Skeletal muscle tissue (tissue), 4 donors: ENCODE data around the gene OPA3. TPM values are rescaled to one million over a fixed set of nuclear protein-coding genes. Genes with fewer than 3 reads are reported as not detected.

Experiments
- H3K27ac ChIP-seq: one replicate; pipeline ENCODE4 v1.7.0; 2013; ENCODE audit warnings: mild to moderate bottlenecking, low read depth, low read length, inconsistent platforms
- H3K27me3 ChIP-seq, 3 donors: one replicate each; pipeline ENCODE4 v1.7.0; 2013; ENCODE audit warnings: low read length in 3 of 3; ENCODE audit not compliant: control insufficient read depth in 3 of 3, insufficient read depth in 3 of 3
- H3K36me3 ChIP-seq, 3 donors: one replicate each; pipeline ENCODE4 v1.7.0; 2013; ENCODE audit warnings: low read length in 3 of 3; ENCODE audit not compliant: control insufficient read depth in 3 of 3, insufficient read depth in 3 of 3
- H3K4me1 ChIP-seq, 3 donors: one replicate each; pipeline ENCODE4 v1.7.0; 2013; ENCODE audit warnings: low read length in 3 of 3, mild to moderate bottlenecking in 3 of 3; ENCODE audit not compliant: control insufficient read depth in 3 of 3, insufficient read depth in 3 of 3
- H3K4me3 ChIP-seq, 3 donors: one replicate each; pipeline ENCODE4 v1.7.0; 2013; ENCODE audit warnings: low read length in 3 of 3
- H3K9ac ChIP-seq, 3 donors: one replicate each; pipeline ENCODE4 v1.7.0; 2013; ENCODE audit warnings: low read length in 3 of 3, mild to moderate bottlenecking in 3 of 3, moderate library complexity in 2 of 3, low read depth in 1 of 3
- H3K9me3 ChIP-seq, 3 donors: one replicate each; pipeline ENCODE4 v1.7.0; 2013; ENCODE audit warnings: low read length in 3 of 3; ENCODE audit not compliant: control insufficient read depth in 3 of 3
- total RNA-seq: library from RNA; depleted of rRNA; stranded (reverse); fragments of >200 nt; gene quantifications from one replicate; pipeline ENCODE4 v1.2.3, GENCODE V29; 2014
- donor health status: Osteomylitis.

OPA3 gene
- total RNA-seq, 1 donor from 2014 or later = 3.7 TPM

DNA sequence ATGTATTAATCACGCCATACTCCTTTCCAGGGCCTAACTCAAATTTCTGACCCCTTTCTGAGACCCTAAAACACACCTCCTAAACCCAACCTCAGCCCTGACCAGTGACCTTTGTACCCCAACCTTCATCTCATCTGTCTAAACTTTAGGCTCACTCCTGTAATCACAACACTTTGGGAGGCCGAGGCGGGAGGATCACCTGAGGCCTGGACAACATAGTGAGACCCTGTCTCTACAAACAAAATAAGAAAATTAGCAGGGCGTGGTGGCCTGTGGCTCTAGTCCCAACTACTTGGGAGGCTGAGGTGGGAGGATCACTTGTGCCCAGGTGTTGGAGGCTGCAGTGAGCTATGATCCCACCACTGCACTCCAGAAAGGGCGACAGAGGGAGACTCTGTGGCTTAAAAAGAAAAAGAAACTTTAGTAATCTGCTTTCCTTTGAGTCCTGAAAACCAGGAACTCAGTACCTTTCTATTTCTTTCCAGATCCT lies 92.4 kb downstream of the OPA3 start:
- Histone ChIP-seq H3K9ac (peak overlapping the region; percentile 95 to 99 (median 98)), H3K4me1 (peaks cover 15 to 38% (median 26%) of the 10 kb centered on the region in 3 donors), H3K9me3 (no peaks in the 10 kb centered on the region), H3K4me3 (peak overlapping the region; percentile 89 to 91 (median 89)), H3K27ac (peak overlapping the region; percentile 99), H3K27me3 (peaks cover 0 to 16% (median 8%) of the 10 kb centered on the region in 3 donors), H3K36me3 (peaks cover 8 to 12% (median 12%) of the 10 kb centered on the region in 3 donors)

DNA sequence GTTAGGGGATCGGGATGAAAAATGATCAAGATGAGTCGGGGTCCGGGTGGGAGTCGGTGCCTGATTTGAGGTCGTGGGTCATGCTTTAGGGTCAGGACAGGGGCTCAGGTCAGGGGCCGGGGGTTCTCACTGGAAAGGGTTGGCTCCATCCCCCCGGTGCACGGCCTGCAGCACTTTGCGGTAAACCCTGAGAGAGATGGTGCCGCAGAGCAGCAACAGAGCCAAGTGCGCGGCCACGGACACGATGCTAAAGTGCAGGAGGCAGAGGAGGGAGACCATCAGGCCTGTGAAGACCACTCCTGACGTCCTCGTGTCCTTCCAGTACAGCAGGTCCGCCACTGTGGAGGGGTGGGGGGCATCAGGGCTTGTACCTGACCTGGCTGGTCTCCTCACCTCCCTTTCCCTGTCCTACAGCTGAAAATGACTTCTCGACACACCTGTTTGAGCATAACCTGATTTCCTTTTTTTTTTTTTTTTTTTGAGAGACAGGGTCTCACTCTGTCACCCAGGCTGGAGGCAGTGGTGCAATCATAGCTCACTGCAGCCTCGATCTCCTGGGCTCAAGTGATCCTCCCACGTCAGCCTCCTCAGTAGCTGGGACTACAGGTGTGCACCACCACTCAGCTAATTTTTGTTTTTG lies 95.3 kb downstream of the OPA3 start:
- no peak overlapping the region for H3K27ac ChIP-seq
- no peaks in the 10 kb centered on the region for H3K9me3 ChIP-seq
- H3K27me3 ChIP-seq = peaks cover 0 to 5% (median 0%) of the 10 kb centered on the region in 3 donors
- no peak overlapping the region for H3K4me3 ChIP-seq
- H3K4me1 ChIP-seq = peaks cover 11 to 27% (median 19%) of the 10 kb centered on the region in 3 donors
- H3K36me3 ChIP-seq = peaks cover 9 to 17% (median 12%) of the 10 kb centered on the region in 3 donors
- no peak overlapping the region for H3K9ac ChIP-seq

DNA sequence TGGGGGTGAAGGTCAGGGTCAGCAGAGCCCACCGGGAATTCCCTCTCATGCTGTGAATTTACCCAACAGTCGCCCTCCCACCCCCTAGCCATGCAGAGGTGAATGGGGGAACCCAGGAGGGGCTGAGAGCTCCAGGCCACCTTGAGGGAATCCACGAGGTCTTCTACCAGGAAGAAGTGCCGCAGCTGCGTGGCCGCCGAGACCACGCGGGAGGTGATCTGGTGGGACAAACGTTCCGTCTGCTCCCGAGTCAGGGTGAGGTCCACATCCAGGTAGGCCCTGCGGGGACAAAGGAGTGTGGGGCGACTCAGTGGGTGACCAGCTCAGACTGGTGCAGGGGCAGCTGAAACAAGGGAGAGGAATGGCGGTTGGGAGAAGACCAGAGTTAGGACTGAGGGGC lies 95.9 kb downstream of the OPA3 start:
- H3K27ac ChIP-seq = no peak overlapping the region
- H3K9ac ChIP-seq = peak overlapping the region in 1 of 3 donors; percentile 16
- H3K4me1 ChIP-seq = peaks cover 11 to 27% (median 19%) of the 10 kb centered on the region in 3 donors
- H3K36me3 ChIP-seq = peaks cover 9 to 17% (median 12%) of the 10 kb centered on the region in 3 donors
- no peaks in the 10 kb centered on the region for H3K9me3 ChIP-seq
- no peak overlapping the region for H3K4me3 ChIP-seq
- H3K27me3 ChIP-seq = no peaks in the 10 kb centered on the region

DNA sequence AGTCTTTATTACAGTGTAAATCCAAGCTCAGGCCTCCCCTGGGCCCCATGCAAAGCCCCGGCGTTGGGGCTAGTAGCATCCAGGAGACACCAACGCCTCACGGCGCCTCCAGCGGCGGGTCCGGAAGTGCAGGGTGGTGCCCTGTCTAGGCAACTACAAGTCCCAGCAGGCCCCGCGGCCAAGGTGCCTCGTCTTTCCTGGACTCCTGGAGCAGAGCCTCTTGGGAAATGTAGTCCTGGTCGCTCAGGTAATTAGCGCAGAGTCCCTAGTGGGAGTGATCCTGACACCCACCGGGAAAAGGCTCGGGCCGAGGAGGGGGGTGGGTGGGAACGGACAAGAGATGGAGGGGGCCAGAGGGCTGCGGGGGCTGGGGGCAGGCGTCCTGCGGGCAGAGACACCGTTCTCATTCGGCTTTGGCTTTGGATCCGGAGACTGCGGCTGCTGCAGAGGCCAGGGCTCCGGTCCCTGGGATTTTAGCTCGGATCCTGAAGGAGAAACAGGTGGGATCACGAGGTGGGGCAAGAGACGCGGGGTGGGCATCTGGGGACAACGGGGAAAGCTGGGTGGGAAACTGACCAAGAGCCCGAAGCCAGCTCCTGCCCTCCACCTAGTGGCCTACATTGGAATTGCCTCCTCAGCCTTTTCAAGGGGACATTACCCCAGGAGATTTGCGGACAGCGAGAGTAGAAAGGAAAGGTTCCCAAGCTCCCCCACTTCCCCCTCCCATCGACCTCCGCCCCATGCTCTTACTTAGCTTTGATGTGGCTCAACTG lies 99.1 kb downstream of the OPA3 start:
- H3K9me3 ChIP-seq = no peaks in the 10 kb centered on the region
- peak overlapping the region; percentile 70 to 74 (median 73) for H3K4me3 ChIP-seq
- no peaks in the 10 kb centered on the region for H3K27me3 ChIP-seq
- peaks cover 6 to 9% (median 8%) of the 10 kb centered on the region in 3 donors for H3K4me1 ChIP-seq
- H3K36me3 ChIP-seq = peaks cover 8 to 17% (median 12%) of the 10 kb centered on the region in 3 donors
- H3K9ac ChIP-seq = peak overlapping the region; percentile 1 to 57 (median 50)
- peak overlapping the region; percentile 77 for H3K27ac ChIP-seq

DNA sequence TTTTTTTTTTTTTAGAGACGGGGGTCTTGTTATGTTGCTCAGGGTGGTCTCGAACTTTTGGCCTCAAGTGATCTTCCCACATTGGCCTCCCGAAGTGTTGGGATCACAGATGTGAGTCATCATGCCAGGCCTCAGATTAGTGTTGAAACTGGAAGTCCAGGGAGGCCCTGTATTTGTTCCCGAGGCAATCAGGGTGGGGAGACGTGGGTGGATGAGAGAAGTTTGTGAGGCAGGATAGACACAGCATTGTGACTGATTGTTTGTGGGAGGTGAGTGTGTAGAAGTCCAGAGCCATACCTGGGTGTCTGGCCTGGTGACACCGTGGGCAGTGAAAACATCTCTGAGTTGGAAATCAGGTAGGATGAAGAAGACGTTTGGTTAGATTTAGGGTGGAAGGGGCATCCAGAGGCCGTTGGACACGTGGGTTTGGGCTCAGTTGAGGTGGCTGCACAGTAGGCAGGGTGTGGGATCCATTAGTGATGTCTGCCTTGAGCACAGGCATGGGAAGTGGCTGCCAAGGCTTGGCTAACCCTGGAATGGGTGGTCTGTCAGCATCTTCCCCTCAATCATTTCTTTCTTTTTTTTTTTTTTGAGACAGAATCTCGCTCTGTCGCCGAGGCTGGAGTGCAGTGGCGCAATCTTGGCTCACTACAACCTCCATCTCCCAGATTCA lies 100.2 kb downstream of the OPA3 start:
- Histone ChIP-seq H3K27me3 (no peaks in the 10 kb centered on the region), H3K4me1 (peaks cover 6 to 9% (median 7%) of the 10 kb centered on the region in 3 donors), H3K9ac (no peak overlapping the region), H3K36me3 (peaks cover 8 to 17% (median 10%) of the 10 kb centered on the region in 3 donors), H3K27ac (no peak overlapping the region), H3K9me3 (no peaks in the 10 kb centered on the region), H3K4me3 (no peak overlapping the region)

DNA sequence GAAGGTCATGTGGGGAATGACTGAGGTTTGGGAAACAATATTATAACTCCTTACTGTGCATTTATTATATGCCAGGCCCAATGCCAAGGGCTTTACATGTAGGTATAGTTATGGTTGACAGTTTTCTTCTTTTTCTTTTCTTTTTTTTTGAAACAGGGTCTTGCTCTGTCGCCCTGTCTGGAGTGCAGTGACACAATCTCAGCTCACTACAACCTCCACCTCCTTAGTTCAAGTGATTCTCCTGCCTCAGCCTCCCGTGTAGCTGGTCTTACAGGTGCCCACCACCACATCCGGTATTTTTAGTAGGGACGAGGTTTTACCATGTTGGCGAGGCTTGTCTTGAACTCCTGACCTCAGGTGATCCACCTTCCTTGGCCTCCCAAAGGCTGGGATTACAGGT lies 101.6 kb downstream of the OPA3 start:
- H3K9ac ChIP-seq = no peak overlapping the region
- peaks cover 5 to 15% (median 10%) of the 10 kb centered on the region in 3 donors for H3K4me1 ChIP-seq
- H3K27me3 ChIP-seq = no peaks in the 10 kb centered on the region
- peaks cover 1 to 6% (median 2%) of the 10 kb centered on the region in 3 donors for H3K36me3 ChIP-seq
- no peaks in the 10 kb centered on the region for H3K9me3 ChIP-seq
- H3K27ac ChIP-seq = no peak overlapping the region
- H3K4me3 ChIP-seq = no peak overlapping the region

DNA sequence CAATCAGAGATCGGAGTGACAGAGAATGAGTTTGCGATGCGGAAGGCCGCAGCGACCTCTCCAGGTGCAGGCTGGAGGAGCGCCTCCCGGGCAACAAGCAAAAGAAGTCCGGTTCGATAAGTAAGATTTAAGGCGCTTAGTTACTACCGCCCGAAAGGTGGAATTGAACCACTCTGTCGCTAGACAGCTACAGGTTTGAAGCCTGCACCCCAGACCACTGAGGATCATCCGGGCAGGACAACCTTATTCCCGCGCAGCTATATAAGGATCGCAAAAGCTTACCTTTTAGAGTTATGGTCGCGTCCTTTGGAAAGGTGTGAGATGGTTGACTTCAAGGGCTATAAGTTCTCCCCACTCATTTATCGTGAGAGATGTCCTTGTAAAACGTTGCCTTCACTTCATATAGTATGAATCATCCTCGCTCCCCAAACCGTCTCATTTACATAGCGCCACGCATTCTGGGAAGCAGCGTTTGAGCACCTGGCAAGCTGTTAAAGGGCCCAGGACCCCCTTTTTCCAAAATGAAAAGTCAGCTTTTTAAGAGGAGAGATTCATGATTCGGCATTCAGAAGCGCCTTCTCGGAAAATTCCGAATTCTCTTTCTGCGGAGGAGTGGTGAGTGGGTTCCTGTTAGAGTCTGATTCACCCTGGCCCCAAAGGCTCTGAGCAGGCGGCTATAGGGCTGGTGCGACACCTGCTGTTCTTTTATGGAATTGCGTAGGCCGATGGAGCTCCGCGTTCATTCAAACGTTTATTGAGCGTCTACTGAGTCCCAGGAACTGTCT lies 106.0 kb downstream of the OPA3 start:
- Histone ChIP-seq H3K27me3 (no peaks in the 10 kb centered on the region), H3K4me1 (peaks cover 9 to 15% (median 14%) of the 10 kb centered on the region in 3 donors), H3K36me3 (no peaks in the 10 kb centered on the region), H3K9ac (peak overlapping the region; percentile 81 to 96 (median 89)), H3K9me3 (no peaks in the 10 kb centered on the region), H3K27ac (peak overlapping the region; percentile 98), H3K4me3 (peak overlapping the region; percentile 69 to 81 (median 76))

DNA sequence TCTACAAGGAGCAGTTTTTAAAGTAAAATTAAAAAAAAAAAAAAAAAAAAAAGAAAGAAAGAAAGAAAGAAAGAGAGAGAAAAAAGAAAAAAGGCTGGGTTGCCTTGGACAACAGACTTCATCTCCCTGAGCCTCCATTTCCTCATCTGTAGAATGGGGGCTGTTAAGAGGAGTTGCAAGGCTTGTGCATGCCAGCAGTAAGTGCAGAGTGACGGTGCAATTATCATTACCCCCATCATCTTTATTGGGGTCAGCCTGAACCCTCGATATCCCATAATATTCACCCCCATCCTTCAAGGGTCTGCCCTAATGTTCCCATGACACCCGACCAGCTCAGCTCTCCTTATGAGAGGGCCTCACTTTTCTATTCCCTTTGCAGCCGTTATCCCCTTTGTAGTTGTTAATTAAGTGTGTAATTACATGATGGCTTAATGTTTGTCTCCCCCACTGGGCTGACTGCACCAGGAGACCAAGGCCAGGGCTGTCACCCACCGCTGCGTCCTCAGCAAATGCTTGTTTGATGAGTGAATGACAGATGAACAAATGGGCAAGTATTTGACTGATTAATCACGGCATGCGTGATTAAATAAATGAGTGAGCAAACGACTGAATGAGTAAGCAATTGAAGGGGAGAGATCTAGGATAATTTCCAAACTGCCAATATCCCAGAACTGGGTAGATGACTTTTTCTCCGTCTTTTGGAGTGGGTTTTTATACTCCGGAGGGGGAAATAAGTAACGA lies 106.7 kb downstream of the OPA3 start:
- peak overlapping the region; percentile 69 to 81 (median 76) for H3K4me3 ChIP-seq
- H3K4me1 ChIP-seq = peaks cover 9 to 15% (median 14%) of the 10 kb centered on the region in 3 donors
- H3K27me3 ChIP-seq = peaks cover 0 to 2% (median 0%) of the 10 kb centered on the region in 3 donors
- no peaks in the 10 kb centered on the region for H3K9me3 ChIP-seq
- H3K36me3 ChIP-seq = no peaks in the 10 kb centered on the region
- peak overlapping the region; percentile 81 to 96 (median 89) for H3K9ac ChIP-seq
- H3K27ac ChIP-seq = peak overlapping the region; percentile 98
